ENCODE data around the gene KIF16B.

The KIF16B gene

GRCh38 chr20:16488086-16488485 lies 85.2 kb downstream of the KIF16B start (continued):
- TF ChIP-seq ESRRG (CRISPR knock-in tag; IDR thresholded peaks at IDR 0.05) (no peak), ZNF8 (CRISPR knock-in tag; IDR thresholded peaks at IDR 0.05) (no peak), TOX (CRISPR knock-in tag; IDR thresholded peaks at IDR 0.05; ENCODE audit: borderline replicate concordance) (no peak), RARB (CRISPR knock-in tag; IDR thresholded peaks at IDR 0.05) (no peak)

- no peak for ATAC-seq
These were observed 86.7 kb downstream of the KIF16B start for GRCh38 chr20:16486532-16486931.

DNA sequence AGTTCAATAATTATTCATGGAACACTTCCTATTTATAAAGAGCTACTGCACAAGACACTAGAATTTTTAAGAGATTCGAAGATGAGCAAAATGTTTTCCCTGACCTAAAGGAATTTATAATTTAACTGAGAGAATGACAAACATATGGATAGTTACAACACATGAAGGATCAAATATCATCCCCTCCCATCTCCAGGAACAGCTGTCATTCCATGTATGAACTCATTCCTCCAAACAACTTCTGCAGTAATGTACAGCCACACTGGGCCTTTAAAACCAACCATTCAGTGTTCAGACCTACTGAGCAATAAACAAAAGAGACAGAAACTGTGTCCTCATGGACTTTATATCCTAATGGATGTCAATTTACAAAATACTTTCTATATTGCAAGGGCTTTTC lies 87.8 kb downstream of the KIF16B start:
- TF ChIP-seq ZFP3 (CRISPR knock-in tag; IDR thresholded peaks at IDR 0.05) (no peak), CSRNP3 (CRISPR knock-in tag; IDR thresholded peaks at IDR 0.05) (no peak), POU6F1 (CRISPR knock-in tag; IDR thresholded peaks at IDR 0.05; ENCODE audit: borderline replicate concordance, low read depth) (no peak), ARNTL (CRISPR knock-in tag; IDR thresholded peaks at IDR 0.05; ENCODE audit: borderline replicate concordance, low read depth) (no peak), ESRRG (CRISPR knock-in tag; IDR thresholded peaks at IDR 0.05) (no peak)
- 0 out of 3 replicates have a peak, but pooled peaks have one; percentile 37 for ATAC-seq

More at GRCh38 chr20:16486532-16486931, 86.7 kb downstream of the KIF16B start:
- TF ChIP-seq ZNF565 (CRISPR knock-in tag; conservative IDR thresholded peaks at IDR 0.05; ENCODE audit: low read depth) (no peak), RARB (CRISPR knock-in tag; IDR thresholded peaks at IDR 0.05) (no peak), OSR1 (CRISPR knock-in tag; IDR thresholded peaks at IDR 0.05) (no peak), PPARA (CRISPR knock-in tag; IDR thresholded peaks at IDR 0.05; ENCODE audit: borderline replicate concordance) (no peak), BACH2 (CRISPR knock-in tag; IDR thresholded peaks at IDR 0.05; ENCODE audit: borderline replicate concordance) (no peak), ZFP3 (CRISPR knock-in tag; IDR thresholded peaks at IDR 0.05) (no peak), GLIS3 (CRISPR knock-in tag; IDR thresholded peaks at IDR 0.05) (no peak), TCF4 (CRISPR knock-in tag; IDR thresholded peaks at IDR 0.05; ENCODE audit: borderline replicate concordance) (no peak), POU6F1 (CRISPR knock-in tag; IDR thresholded peaks at IDR 0.05; ENCODE audit: borderline replicate concordance, low read depth) (no peak), CREB5 (CRISPR knock-in tag; IDR thresholded peaks at IDR 0.05; ENCODE audit: low read depth) (no peak), ZC3H10 (CRISPR knock-in tag; IDR thresholded peaks at IDR 0.05) (no peak), TSHZ2 (CRISPR knock-in tag; IDR thresholded peaks at IDR 0.05) (no peak), ARNTL (CRISPR knock-in tag; IDR thresholded peaks at IDR 0.05; ENCODE audit: borderline replicate concordance, low read depth) (no peak), ESRRG (CRISPR knock-in tag; IDR thresholded peaks at IDR 0.05) (no peak), ISL1 (CRISPR knock-in tag; IDR thresholded peaks at IDR 0.05) (no peak), PATZ1 (CRISPR knock-in tag; IDR thresholded peaks at IDR 0.05; ENCODE audit: borderline replicate concordance) (no peak), ZNF70 (CRISPR knock-in tag; IDR thresholded peaks at IDR 0.05) (no peak), ZNF8 (CRISPR knock-in tag; IDR thresholded peaks at IDR 0.05) (no peak), CSDC2 (CRISPR knock-in tag; IDR thresholded peaks at IDR 0.05) (no peak), SNAI2 (CRISPR knock-in tag; IDR thresholded peaks at IDR 0.05) (no peak)

All from SK-N-SH treated with all-trans-retinoic acid at 6 μM for 48 hours (cell line).